HG02938 (cell line): ENCODE measurements around the gene LRRC3C.

Source experiments
- ATAC-seq: cut with Tn5 transposase; IDR thresholded peaks from one replicate; pipeline ENCODE4 v1.9.1; 2021; ENCODE audit warnings: mild to moderate bottlenecking, moderate library complexity; ENCODE audit not compliant: unreplicated experiment

Gene LRRC3C

GRCh38 chr17:39923836-39924690, 3.5 kb upstream of the LRRC3C start:
- ATAC-seq, result no peak

GRCh38 chr17:39924691-39925055, 2.9 kb upstream of the LRRC3C start:
- no peak for ATAC-seq

- no peak for ATAC-seq
Observed at GRCh38 chr17:39925282-39926134, 2.0 kb upstream of the LRRC3C start.

- no peak for ATAC-seq
Observed at GRCh38 chr17:39926135-39926587, 1.4 kb upstream of the LRRC3C start.

- ATAC-seq, result no peak
Observed at GRCh38 chr17:39926588-39927100, 888 bp upstream of the LRRC3C start.

- no peak for ATAC-seq
Observed at GRCh38 chr17:39927929-39928857, 661 bp downstream of the LRRC3C start.

- no peak for ATAC-seq
Observed at GRCh38 chr17:39928858-39929645, 1.5 kb downstream of the LRRC3C start.

GRCh38 chr17:39929646-39930407, 2.3 kb downstream of the LRRC3C start:
- no peak for ATAC-seq

- ATAC-seq, result no peak
Observed at GRCh38 chr17:39933912-39934311, 6.4 kb downstream of the LRRC3C start.

- no peak for ATAC-seq
Observed at GRCh38 chr17:39934324-39934723, 6.8 kb downstream of the LRRC3C start.

GRCh38 chr17:39935909-39936308, 8.4 kb downstream of the LRRC3C start:
- no peak for ATAC-seq

- ATAC-seq, result no peak
Observed at GRCh38 chr17:39937447-39937846, 9.9 kb downstream of the LRRC3C start.

GRCh38 chr17:39938140-39938869, 10.8 kb downstream of the LRRC3C start:
- no peak for ATAC-seq

- ATAC-seq, result no peak
Observed at GRCh38 chr17:39939106-39939505, 11.6 kb downstream of the LRRC3C start.

GRCh38 chr17:39939588-39940419, 12.3 kb downstream of the LRRC3C start:
- ATAC-seq, result no peak

- ATAC-seq, result no peak
Observed at GRCh38 chr17:39943702-39944392, 16.3 kb downstream of the LRRC3C start.

GRCh38 chr17:39944393-39944711, 16.8 kb downstream of the LRRC3C start:
- ATAC-seq, result no peak
